Measurements from ENCODE around the gene TBC1D8.

Gene TBC1D8

GRCh38 chr2:101135412-101136296 lies 15.5 kb downstream of the TBC1D8 start:
- FAIRE-seq, result no peak

- FAIRE-seq, result no peak
Measured at GRCh38 chr2:101133492-101134100, 17.6 kb downstream of the TBC1D8 start.

DNA sequence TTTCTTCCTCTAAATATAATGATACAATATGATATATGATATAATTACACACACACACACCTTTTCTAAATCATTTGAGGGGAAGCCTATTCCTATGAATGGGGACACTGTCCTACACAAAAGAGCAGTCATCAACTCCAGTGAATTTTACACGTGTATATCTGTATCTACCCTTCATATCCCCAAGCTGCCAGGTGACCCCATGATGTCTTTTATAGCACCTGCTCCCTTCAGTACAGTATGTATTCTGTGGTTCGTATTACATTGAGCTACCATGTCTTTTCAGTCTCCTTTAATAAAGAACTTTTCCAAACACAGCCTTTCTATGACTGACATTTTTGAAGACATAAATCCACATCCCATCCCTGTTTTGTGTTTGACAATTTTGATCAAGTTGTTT lies 19.0 kb downstream of the TBC1D8 start:
- FAIRE-seq, result no peak

DNA sequence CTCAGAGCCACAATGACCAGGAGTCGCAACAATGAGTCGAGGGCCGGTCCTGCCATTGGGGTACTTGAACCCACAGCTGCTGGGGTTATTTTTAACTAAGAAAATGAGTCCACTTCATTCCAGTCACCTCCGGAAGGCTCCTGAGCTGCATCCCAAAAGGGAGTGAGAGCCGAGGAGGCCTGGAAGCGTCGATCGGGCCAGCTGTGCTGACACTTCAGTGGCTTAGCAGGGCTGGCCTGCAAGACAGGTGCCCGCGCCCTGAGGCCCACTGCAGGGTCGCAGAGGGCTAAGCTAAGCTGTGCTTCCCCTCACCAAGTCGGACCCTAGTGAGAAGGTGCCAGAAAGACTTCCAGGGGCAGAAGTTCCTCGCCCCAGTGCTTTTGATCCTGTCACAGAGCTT lies 21.1 kb downstream of the TBC1D8 start:
- FAIRE-seq, result no peak

GRCh38 chr2:101127319-101128056 lies 23.7 kb downstream of the TBC1D8 start:
- FAIRE-seq, result no peak

- no peak for FAIRE-seq
Measured at GRCh38 chr2:101125808-101126207, 25.4 kb downstream of the TBC1D8 start.

DNA sequence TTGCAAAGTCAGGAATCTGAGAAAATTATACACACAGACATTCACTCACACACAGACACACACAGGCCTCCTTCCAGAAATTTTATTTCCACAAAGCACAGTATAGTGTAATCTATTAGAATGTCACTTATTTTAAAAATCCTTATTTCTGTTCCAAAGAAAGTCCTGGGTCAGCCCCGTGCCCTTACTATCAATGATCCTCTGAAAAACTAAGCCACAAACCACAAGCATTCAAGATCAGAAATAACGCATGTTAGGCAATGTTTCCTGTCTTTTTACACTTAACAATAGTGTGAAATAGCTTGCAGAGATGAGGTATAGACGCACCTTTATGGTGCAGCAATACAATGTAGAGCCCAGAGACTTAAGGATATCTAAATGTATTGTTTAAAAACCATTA lies 25.8 kb downstream of the TBC1D8 start:
- no peak for FAIRE-seq

- no peak for FAIRE-seq
Measured at GRCh38 chr2:101124643-101125366, 26.4 kb downstream of the TBC1D8 start.

GRCh38 chr2:101123795-101124471 lies 27.2 kb downstream of the TBC1D8 start:
- no peak for FAIRE-seq

- FAIRE-seq, result no peak
Measured at GRCh38 chr2:101121174-101121573, 30.0 kb downstream of the TBC1D8 start.

DNA sequence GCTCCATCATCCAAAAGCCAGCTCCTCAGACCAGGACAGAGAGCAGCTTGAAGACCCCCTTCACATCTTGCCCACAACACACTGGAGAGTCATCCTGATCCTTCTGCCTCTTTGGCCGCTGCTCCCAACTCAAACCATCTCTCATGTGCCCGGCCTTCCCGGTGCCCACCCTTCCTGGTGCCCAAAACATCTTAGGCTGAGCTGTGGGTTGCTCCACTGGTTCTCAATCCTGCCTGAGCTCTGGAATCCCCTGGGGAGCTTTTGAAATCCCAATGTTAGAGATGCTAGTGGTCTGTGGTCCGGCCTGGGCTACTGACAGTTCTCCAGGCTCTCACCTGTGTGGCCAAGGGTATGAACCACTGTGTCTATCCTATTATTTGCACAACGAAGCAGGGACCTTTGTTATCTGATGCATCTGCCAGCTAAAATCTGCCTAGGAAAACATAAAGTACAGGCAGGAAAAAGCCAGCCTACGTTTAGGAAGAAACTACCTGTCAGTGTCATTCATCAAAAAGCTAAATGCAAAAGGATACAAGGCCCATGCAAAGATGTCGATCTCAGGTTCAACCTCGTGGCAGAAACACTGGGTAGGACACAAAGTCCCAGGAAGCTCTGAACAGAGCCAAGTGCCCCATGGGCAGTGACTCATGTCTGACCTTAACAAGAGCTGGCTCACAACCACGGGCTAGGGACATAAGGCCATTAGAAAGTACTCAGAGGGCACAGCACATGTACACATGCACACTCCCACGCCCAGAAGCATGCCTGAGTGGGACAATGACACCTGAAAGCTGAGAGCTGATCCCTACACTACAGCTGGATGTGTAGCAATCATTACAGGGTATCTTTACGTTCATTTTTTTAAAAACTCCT lies 30.8 kb downstream of the TBC1D8 start:
- FAIRE-seq, result no peak

DNA sequence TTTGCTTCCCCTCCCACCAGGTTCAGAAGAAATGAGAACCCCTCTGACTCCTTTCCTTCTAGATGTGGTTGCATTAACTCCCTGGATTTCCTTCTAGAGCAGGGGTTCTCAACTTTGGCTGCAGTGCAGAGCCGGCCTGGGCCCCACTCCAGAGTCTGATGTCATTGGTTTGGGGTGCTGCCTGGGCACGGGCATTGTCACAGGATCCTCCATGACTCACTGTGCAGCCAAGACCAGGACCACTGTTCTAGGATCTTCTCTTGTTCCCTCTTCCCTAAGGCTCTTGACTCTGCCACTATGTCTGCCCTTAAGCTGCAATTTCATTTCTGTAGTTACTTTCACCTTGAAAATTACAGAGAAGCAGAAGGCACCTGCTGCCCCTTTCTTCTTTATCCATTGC lies 31.8 kb downstream of the TBC1D8 start:
- no peak for FAIRE-seq

DNA sequence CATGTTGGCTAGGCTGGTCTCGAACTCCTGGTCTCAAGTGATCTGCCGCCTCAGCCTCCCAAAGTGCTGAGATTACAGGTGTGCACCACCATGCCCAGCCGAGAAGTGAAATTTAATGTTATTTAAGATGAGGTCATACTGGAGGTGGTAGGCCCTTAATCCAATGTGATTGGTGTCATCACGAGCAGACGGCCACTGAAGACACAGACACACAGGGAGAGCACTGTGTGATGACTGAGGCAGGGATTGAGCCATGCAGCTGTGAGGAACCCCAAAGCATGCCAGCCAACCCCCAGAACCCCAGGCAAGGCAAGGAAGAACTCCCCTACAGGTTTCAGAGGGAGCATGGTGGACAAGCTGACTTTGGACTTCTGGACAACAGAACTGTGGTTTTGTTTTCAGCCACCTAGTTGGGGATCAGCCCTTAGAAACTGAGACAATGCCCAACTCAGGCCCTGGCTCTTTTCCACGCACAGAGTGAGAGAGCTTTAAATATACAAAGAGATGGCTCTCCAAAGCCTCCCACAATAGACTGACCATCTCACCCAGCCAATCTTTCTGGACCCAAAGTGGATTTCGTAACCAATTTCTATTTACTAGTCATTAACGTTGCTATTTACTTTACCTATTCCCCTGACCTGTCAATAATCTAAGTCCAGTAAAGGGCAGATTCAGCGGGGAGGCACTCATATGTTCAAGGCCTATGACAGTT lies 34.2 kb downstream of the TBC1D8 start:
- no peak for FAIRE-seq

- FAIRE-seq, result no peak
Measured at GRCh38 chr2:101116348-101116747, 34.8 kb downstream of the TBC1D8 start.

GRCh38 chr2:101115664-101116063 lies 35.5 kb downstream of the TBC1D8 start:
- no peak for FAIRE-seq

DNA sequence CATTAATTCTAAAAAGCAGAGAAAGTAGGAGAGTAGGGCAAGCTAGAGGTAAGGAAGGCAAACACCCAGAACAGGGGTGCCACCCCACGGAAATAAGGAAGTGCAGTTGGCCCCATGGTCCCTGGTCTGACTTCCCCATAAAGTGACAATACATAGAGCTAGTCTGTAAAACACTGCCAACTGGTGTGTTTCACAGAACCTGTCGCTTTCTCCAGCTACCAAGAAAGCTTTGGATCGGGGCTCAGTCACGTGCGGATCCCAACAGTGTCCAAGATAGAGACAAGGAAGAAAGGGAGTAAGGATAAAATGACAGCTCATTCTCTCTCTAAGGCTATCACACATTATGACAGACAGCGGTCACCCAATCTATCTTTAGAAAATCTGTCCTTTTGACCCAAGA lies 36.4 kb downstream of the TBC1D8 start:
- FAIRE-seq, result no peak

- FAIRE-seq, result no peak
Measured at GRCh38 chr2:101114268-101114783, 36.9 kb downstream of the TBC1D8 start.

DNA sequence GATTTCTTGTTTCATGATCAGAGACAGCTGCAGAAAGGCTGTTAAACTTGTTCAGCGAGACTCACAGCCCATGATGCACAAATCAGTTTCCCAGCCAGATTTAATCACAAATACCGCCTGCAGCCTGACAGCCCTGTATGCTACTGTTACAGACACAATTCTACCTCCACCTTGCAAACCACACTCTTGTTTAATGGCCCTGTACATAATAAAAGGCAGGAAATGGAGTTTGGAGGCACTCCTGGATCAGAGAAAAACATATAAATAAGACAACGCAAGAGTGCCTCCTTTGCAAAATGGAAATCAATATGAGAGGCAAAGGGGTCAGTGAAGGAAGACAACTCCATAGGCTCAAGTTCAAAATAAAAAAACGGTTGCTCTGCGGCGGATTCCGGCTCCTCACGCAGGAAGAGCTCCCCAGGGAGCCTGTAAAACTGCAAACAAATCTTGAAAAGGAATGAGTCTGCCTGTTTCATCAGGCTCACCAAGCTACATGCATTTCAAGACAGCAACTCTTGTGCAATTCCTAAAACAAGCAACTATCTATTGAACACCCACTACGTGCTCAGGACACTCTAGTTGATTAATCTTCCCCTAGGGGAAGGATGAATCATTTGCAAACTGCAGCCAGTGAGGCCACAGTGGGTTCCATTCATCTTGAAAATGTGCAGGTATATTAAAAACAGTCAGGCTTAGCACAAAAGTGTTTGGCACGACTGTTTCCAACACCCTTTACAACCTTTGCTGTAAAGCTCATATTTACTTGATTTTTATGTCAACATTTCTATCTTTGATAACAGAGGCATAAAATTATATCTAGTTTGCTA lies 37.5 kb downstream of the TBC1D8 start:
- no peak for FAIRE-seq

GRCh38 chr2:101112772-101113157 lies 38.4 kb downstream of the TBC1D8 start:
- FAIRE-seq, result no peak

Data from endometrium (tissue), 2 donors.